HepG2 (cell line): ENCODE data around the gene OSBPL5. TPM values are rescaled to one million over a fixed set of nuclear protein-coding genes. Genes with fewer than 3 reads are reported as not detected.

ENCODE experiments used
- ATAC-seq: fragments of 200-7000 bp; cut with Tn5 transposase; 3 replicates; pipeline ENCODE4 v1.9.1; 2020; ENCODE audit warnings: mild to moderate bottlenecking, moderate library complexity
- BruUV-seq: library from RNA; stranded (reverse); fragments of 400-500 nt; replicated peaks from 2 replicates; lab custom pipeline; 2021; lab: Mats Ljungman, UMichigan
- CTCF ChIA-PET: fragments of 300-600 bp; formaldehyde crosslinking; extraction: SDS; loops from one replicate; lab custom pipeline; 2021; ENCODE audit warnings: low total read pairs, inconsistent platforms, low intra/inter-chr PET ratio; lab: Yijun Ruan, JAX
- POLR2A ChIA-PET: fragments of 350-600 bp; sonication (Branson Sonifier 250); formaldehyde crosslinking; loops from one replicate; lab custom pipeline; 2020; ENCODE audit warnings: antibody characterized with exemption, inconsistent platforms; lab: Yijun Ruan, JAX
- DNase-seq: peaks from one replicate; pipeline ENCODE4 v3.0.0-alpha.2; 2015; ENCODE audit warnings: low spot score
- FAIRE-seq: peaks from 3 replicates; lab custom pipeline; 2011; peaks lifted over from hg19 to GRCh38; lab: Jason Lieb, UNC
- H2AFZ ChIP-seq: one replicate; pipeline ENCODE4 v1.6.1; 2011; ENCODE audit warnings: low read length, inconsistent platforms
- H3K27ac ChIP-seq: fragments of 300-600 bp; 3 replicates; pipeline ENCODE4 v1.8.0; 2011; ENCODE audit warnings: mixed run types, mild to moderate bottlenecking, mixed read lengths, low read length, inconsistent platforms; ENCODE audit not compliant: insufficient read depth; ENCODE audit errors: extremely low read length
- H3K27me3 ChIP-seq, 2 experiments: fragments of 200-600 bp in 1 of 2; 2 replicates in 1 of 2; 3 replicates in 1 of 2; pipeline versions ENCODE4 v1.6.0 to v1.8.0; 2011; ENCODE audit warnings: low read length in 2 of 2, mild to moderate bottlenecking in 2 of 2, moderate library complexity in 2 of 2, inconsistent platforms in 1 of 2; ENCODE audit not compliant: insufficient read depth in 2 of 2, control insufficient read depth in 1 of 2
- H3K36me3 ChIP-seq, 2 experiments: fragments of 200-600 bp in 1 of 2; replicated peaks in 1 of 2; 2 replicates in 1 of 2; 3 replicates in 1 of 2; pipeline versions ENCODE4 v1.5.1 to v1.8.0; 2011; ENCODE audit warnings: low read length in 2 of 2, inconsistent platforms in 1 of 2; ENCODE audit not compliant: insufficient read depth in 2 of 2, control insufficient read depth in 1 of 2
- H3K4me1 ChIP-seq: 2 replicates; pipeline ENCODE4 v1.5.1; 2012; ENCODE audit warnings: low read length, inconsistent platforms; ENCODE audit not compliant: insufficient read depth
- H3K4me2 ChIP-seq: 2 replicates; pipeline ENCODE4 v1.6.0; 2011; ENCODE audit warnings: low read depth, low read length, inconsistent platforms
- H3K4me3 ChIP-seq, 3 experiments: fragments of 200-600 bp in 1 of 3; sonication (generic), shearing (Covaris generic) in 1 of 3; replicated peaks in 1 of 3; 2 replicates each; pipeline ENCODE4 v1.5.1; 2011 to 2016; ENCODE audit warnings: low read length in 3 of 3, inconsistent platforms in 2 of 3, low read depth in 2 of 3, mild to moderate bottlenecking in 2 of 3, control low read depth in 1 of 3, mixed read lengths in 1 of 3; ENCODE audit not compliant: insufficient read depth in 1 of 3
- H3K79me2 ChIP-seq: one replicate; pipeline ENCODE4 v1.6.1; 2011; ENCODE audit warnings: low read length, inconsistent platforms; ENCODE audit not compliant: insufficient read depth
- H3K9ac ChIP-seq: 2 replicates; pipeline ENCODE4 v1.6.0; 2011; ENCODE audit warnings: mild to moderate bottlenecking, low read depth, low read length, inconsistent platforms; ENCODE audit not compliant: insufficient read depth
- H3K9me3 ChIP-seq: 2 replicates; pipeline ENCODE4 v1.5.1; 2012; ENCODE audit warnings: mild to moderate bottlenecking, low read length
- H4K20me1 ChIP-seq: 2 replicates; pipeline ENCODE4 v1.6.0; 2011; ENCODE audit warnings: inconsistent platforms, mild to moderate bottlenecking, low read length, moderate library complexity; ENCODE audit not compliant: insufficient read depth
- ATF3 ChIP-seq: sonication (generic); formaldehyde crosslinking; IDR thresholded peaks from 2 replicates; pipeline ENCODE4 v1.4.0; 2020; ENCODE audit warnings: missing genetic modification reagents
- CENPT ChIP-seq: sonication (generic); formaldehyde crosslinking; IDR thresholded peaks from 2 replicates; pipeline ENCODE4 v1.8.0; 2022; ENCODE audit warnings: low read depth, mild to moderate bottlenecking, moderate library complexity, missing genetic modification reagents
- MAFK ChIP-seq, 2 experiments: IDR thresholded peaks in 1 of 2; conservative IDR thresholded peaks in 1 of 2; 2 replicates each; pipeline ENCODE4 v1.6.1; 2011; ENCODE audit warnings: improper control_type of control experiment in 2 of 2, low read length in 2 of 2
- MTA3 ChIP-seq: sonication (generic); formaldehyde crosslinking; IDR thresholded peaks from 2 replicates; pipeline ENCODE4 v1.4.0; 2020; ENCODE audit warnings: missing genetic modification reagents
- SNAPC2 ChIP-seq: sonication (generic); formaldehyde crosslinking; IDR thresholded peaks from 2 replicates; pipeline ENCODE4 v1.8.1; 2022; ENCODE audit warnings: mild to moderate bottlenecking, missing genetic modification reagents
- ZBTB49 ChIP-seq: sonication (generic); formaldehyde crosslinking; IDR thresholded peaks from 2 replicates; pipeline ENCODE4 v1.4.0; 2020; ENCODE audit warnings: missing genetic modification reagents, borderline replicate concordance
- ZNF414 ChIP-seq: sonication (generic); formaldehyde crosslinking; IDR thresholded peaks from 2 replicates; pipeline ENCODE4 v1.5.0; 2020; ENCODE audit warnings: missing genetic modification reagents
- ZNF770 ChIP-seq: sonication (generic); formaldehyde crosslinking; IDR thresholded peaks from 2 replicates; pipeline ENCODE4 v1.5.0; 2020; ENCODE audit warnings: mild to moderate bottlenecking, missing genetic modification reagents
- WGBS: methylation state at CpG from one replicate; pipeline ENCODE4 v1.1.6; 2017; ENCODE audit warnings: low lambda C conversion rate; 5-methylcytosine and 5-hydroxymethylcytosine counted together
- in situ Hi-C: cut with HindIII; loops from 2 replicates; pipeline ENCODE4 v1.10.0; 2017; ENCODE audit warnings: low pct_unique_long_range_greater_than_20kb; ENCODE audit not compliant: extremely low pct_ligation_motif_present
- intact Hi-C: fragments of 100-400 bp; cut with micrococcal nuclease; formaldehyde crosslinking; loops from one replicate; pipeline ENCODE4 v1.10.0; 2022; ENCODE audit not compliant: unreplicated experiment
- polyA plus RNA-seq, 8 experiments: library from polyadenylated mRNA; depleted of rRNA in 3 of 8; stranded (reverse) in 7 of 8; unstranded in 1 of 8; fragments of >200 nt; fragmentation: Illumina TruSeq in 4 of 8; extraction: Trizol in 4 of 8; gene quantifications; 2 replicates each; pipeline versions ENCODE4 v1.2.1 to v1.2.3, GENCODE V29; 2011 to 2016; ENCODE audit warnings: low read depth in 4 of 8, missing spikeins in 1 of 8, mixed read lengths in 1 of 8; ENCODE audit not compliant: insufficient read depth in 1 of 8
- total RNA-seq, 5 experiments: library from RNA; depleted of rRNA; stranded (reverse); fragments of >200 nt; fragmentation: Illumina TruSeq; extraction: Trizol; gene quantifications; 2 replicates each; pipeline ENCODE4 v1.2.3, GENCODE V29; 2016; ENCODE audit warnings: low read depth in 1 of 5

OSBPL5 gene
- total and polyA plus RNA-seq, 2 of the 13 experiments (the other 11 are each of a cell fraction or from before 2014, with no cell fraction given) = not detected

GRCh38 chr11:3107608-3108182 lies 57.4 kb downstream of the OSBPL5 start:
- Histone ChIP-seq H3K9ac (no peak overlapping the region), H3K4me3 (no peak overlapping the region), H3K27me3 (peaks cover 17 to 54% of the 10 kb centered on the region in 2 experiments), H3K4me2 (no peak overlapping the region), H2AFZ (no peak overlapping the region), H3K9me3 (peaks cover 4% of the 10 kb centered on the region; the same call in 1 of the 2 replicates), H4K20me1 (no peaks in the 10 kb centered on the region), H3K36me3 (no peaks in the 10 kb centered on the region), H3K79me2 (no peaks in the 10 kb centered on the region), H3K27ac (no peak overlapping the region), H3K4me1 (no peaks in the 10 kb centered on the region)
- in situ Hi-C loops = loop anchor here (10.0 kb wide), 1 partner anchor 107 kb away; the partner anchor contains the start of gene MRGPRG
- CTCF ChIA-PET = no interaction called here
- TF ChIP-seq ZBTB49 (CRISPR knock-in tag) (no peak), SNAPC2 (CRISPR knock-in tag) (no peak), ZNF770 (CRISPR knock-in tag) (no peak), MTA3 (CRISPR knock-in tag) (no peak), ZNF414 (CRISPR knock-in tag) (no peak), CENPT (no peak), MAFK (conservative IDR thresholded peaks at IDR 0.05 in 1 of 2, IDR thresholded peaks at IDR 0.05 in 1 of 2; ENCODE audit: low read length in 2 of 2) (no peak), ATF3 (no peak)
- 19% methylated on average over 10 of the region's 21 CpGs for WGBS
- no peak for ATAC-seq
- no peak for FAIRE-seq
- no peak for DNase-seq
- POLR2A ChIA-PET = no interaction called here
- BruUV-seq = no TSS peak
- intact Hi-C loops = no loop called here
